Effector memory CD4-positive, alpha-beta T cell (primary cell): ENCODE data around the gene PITX1.

Experiments
- DNase-seq, 3 donors: peaks; one replicate each; pipeline ENCODE4 v3.0.0-alpha.2; 2020
- H3K27ac ChIP-seq: 2 replicates; pipeline ENCODE4 v1.7.0; 2013; ENCODE audit warnings: mild to moderate bottlenecking, low read length, moderate library complexity; ENCODE audit not compliant: insufficient read depth, poor library complexity, severe bottlenecking
- H3K27me3 ChIP-seq: replicated peaks from 2 replicates; pipeline ENCODE4 v1.7.0; 2013; ENCODE audit warnings: mild to moderate bottlenecking, low read length; ENCODE audit not compliant: insufficient read depth, control insufficient read depth, poor library complexity, severe bottlenecking
- H3K36me3 ChIP-seq: 2 replicates; pipeline ENCODE4 v1.7.0; 2013; ENCODE audit warnings: mild to moderate bottlenecking, low read length, moderate library complexity; ENCODE audit not compliant: control insufficient read depth, insufficient read depth
- H3K4me1 ChIP-seq: 2 replicates; pipeline ENCODE4 v1.7.0; 2013; ENCODE audit warnings: low read length, mild to moderate bottlenecking; ENCODE audit not compliant: control insufficient read depth, insufficient read depth, poor library complexity, severe bottlenecking
- H3K4me3 ChIP-seq: 2 replicates; pipeline ENCODE4 v1.7.0; 2013; ENCODE audit warnings: low read length, low read depth, mild to moderate bottlenecking; ENCODE audit not compliant: insufficient read depth, poor library complexity, severe bottlenecking
- H3K9me3 ChIP-seq: 2 replicates; pipeline ENCODE4 v1.7.0; 2013; ENCODE audit warnings: mild to moderate bottlenecking, low read length, moderate library complexity; ENCODE audit not compliant: control insufficient read depth

Gene PITX1

DNA sequence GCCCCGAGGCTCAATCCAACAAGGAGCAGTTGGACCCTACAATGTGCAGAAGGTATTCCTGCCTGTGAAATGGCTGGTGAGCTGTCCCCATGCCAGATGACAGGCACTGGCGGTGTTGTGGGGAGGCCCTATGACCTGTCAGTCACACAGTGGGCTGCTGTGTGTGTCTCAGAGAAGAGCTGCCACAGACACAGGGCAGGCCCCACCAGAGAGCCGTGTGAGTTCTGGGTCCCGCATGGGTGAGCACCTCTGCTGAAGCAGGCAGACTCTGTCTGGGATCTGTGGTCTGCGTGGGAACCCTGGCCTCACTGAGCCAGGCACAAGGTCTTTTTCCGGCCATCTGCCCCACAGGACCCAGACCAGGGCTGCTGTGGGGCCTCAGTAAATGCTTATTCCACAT, 37.3 kb upstream of the PITX1 start:
- Histone ChIP-seq H3K9me3 (no peaks in the 10 kb centered on the region), H3K4me3 (no peak overlapping the region), H3K4me1 (no peaks in the 10 kb centered on the region), H3K36me3 (no peaks in the 10 kb centered on the region), H3K27me3 (no peaks in the 10 kb centered on the region), H3K27ac (no peak overlapping the region)
- DNase-seq: no peak

DNA sequence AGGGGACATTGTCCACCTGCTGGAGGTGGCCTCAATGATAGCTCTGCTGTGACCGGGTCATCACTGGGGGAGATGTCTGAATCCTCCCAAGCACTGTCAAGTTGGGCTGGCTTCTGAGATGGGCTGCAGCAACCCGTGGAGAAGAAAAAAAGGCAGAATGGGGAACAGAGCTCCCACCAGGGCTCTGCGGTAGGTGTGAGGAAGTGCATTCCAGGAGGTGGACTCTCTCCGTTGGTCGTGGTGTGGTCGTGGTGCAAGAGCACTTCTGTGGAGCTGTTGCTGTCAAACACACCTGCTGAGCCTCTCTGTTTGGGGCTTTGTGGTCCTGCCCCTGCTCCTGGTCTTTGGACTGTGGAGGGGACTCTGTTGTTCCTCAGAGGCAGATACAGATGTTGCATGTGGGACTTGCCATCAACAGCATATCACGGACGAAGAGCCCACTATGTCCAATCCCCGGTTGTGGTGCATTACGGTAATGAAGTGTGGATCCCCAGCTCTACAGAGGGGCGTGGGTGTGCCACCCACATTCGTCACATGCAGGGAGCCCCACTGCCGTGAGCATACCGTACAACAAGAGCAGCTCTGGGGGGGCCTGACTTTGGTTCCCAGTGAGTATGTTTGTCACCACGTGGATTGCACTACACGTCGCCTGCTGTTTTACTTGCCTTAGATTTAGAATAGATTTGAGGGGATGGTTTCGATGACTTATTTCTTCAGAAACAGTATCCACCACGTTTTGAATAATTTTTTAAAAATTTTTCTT, 36.0 kb upstream of the PITX1 start:
- Histone ChIP-seq H3K4me3 (no peak overlapping the region), H3K27ac (no peak overlapping the region), H3K27me3 (no peaks in the 10 kb centered on the region), H3K36me3 (no peaks in the 10 kb centered on the region), H3K9me3 (no peaks in the 10 kb centered on the region), H3K4me1 (no peaks in the 10 kb centered on the region)
- DNase-seq: no peak

DNA sequence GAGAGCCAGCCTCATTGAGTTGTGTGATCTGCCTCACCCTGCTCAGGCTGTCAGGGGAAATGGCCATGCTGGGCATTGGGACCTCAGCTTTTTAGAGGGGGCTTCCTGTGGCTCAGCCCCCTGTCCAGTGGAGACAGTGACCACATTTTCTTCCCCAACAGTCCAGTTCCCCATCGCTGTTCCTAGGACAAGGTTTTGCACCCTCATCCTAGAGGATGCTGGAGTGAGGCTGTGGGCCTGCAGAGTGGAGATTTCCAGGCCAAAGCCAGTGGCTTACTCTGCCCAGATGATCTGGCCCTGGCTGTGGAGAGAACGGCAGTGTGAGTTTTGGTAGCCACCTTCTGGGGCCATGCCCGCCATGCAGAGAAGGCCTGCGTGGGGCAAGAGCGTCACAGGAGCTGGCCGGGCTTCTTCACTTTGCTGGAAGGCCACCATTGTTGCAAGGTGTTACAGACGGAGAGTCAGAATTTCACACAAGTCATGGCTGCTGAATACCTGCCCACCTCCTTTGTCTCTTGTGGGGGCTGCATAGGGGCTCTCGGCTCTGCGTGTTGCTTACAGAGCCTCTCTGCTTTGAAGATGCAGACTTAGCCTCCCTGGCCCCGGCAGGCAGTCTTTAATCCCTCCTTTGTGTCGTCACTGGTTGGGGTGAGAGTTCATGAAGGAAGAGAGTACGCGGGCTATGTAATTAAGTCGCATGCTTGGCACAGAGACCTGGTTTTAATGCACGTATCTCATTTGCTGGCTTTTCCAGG, 35.2 kb upstream of the PITX1 start:
- H3K27ac ChIP-seq: no peak overlapping the region
- no peaks in the 10 kb centered on the region for H3K36me3 ChIP-seq
- H3K4me3 ChIP-seq: no peak overlapping the region
- H3K9me3 ChIP-seq: no peaks in the 10 kb centered on the region
- no peaks in the 10 kb centered on the region for H3K4me1 ChIP-seq
- no peak for DNase-seq
- no peaks in the 10 kb centered on the region for H3K27me3 ChIP-seq

DNA sequence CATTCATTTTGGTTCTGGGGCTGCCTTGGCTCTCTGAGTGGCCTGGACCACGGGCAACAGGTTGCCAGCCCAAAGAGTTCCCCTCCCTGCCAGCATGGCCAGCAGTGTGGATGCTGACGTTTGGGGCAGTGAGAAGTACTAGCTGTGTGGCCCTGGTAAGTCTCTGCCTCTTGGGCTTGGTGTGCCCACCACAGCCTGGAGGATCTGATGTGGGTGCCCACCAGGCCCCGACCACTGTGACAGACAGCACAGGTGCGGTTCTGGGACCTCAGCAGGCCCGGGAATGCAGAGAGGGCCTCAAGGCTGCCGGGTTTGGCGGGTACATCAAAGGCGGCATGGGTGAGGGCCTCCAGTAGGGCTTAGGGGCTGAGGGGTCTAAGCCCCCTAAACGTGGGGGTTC, 33.6 kb upstream of the PITX1 start:
- H3K4me1 ChIP-seq: no peaks in the 10 kb centered on the region
- H3K36me3 ChIP-seq: no peaks in the 10 kb centered on the region
- H3K27me3 ChIP-seq: no peaks in the 10 kb centered on the region
- no peak for DNase-seq
- H3K4me3 ChIP-seq: no peak overlapping the region
- no peak overlapping the region for H3K27ac ChIP-seq
- H3K9me3 ChIP-seq: no peaks in the 10 kb centered on the region

DNA sequence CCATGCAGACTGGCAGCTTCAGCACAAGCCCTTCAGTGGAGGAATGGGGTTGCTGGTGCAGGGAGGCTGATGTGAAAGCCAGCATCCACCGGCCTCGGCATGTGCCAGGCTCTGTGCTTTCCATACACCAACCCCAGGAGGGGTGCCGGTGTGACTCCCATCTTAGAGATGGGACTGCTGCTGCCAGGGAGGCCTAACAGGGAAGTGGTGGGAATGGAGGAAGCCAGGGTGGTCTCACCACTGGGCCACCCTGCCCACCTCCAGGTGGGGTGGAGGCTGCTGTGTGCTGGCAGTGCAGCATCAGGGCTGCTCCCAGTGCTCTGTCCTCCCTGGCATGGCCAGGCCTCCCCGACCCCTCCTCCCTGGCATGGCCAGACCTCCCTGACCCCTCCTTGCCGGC, 32.8 kb upstream of the PITX1 start:
- no peak overlapping the region for H3K27ac ChIP-seq
- no peak for DNase-seq
- no peak overlapping the region for H3K4me3 ChIP-seq

DNA sequence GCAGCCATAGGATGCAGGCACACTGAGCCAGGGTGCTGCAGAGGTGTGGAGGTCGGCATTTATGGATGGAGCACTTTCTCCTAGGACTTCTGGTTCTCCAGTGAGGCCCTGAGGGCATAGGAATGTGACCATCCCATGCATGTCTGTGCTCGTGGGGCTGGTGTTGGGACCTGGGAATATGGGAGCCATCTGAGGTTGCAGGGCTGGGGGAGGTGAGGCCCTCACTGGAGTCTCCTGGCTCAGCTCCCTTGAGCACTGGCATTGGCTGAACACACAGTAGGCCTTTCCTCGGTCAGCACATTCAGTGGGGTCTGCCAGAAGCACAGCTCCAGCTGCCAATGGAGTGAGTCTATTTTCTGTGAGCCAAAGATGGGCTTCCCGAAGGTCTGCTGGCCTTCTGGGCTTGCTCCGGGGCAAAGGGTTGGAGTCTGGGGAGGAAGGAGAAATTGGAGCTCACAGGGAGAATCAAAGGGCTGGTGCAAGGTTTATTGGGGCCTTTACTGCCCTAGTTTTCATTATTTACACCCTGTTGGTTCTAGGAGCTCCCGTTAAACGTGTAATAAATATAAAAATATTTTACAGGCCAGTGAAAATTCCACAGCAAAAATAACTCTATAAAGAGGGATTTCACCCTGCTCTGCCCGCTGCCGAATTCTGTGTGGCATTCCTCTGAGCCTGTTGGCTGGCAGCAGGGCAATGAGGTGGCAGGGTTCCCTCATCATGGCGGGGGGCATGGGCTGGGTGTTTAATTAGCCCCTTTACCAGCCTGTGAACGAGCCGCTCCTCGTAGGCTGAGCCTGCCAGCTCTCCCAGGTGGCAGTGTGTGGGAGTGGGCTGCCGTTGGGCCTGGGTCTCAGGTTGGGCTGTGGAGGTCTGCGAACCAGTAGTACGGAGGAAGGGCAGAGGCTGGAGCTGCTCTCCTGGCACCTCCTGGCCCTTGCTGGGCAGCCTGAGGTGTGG, 31.6 kb upstream of the PITX1 start:
- no peak for DNase-seq
- no peak overlapping the region for H3K27ac ChIP-seq
- no peaks in the 10 kb centered on the region for H3K27me3 ChIP-seq
- H3K4me3 ChIP-seq: no peak overlapping the region
- H3K4me1 ChIP-seq: no peaks in the 10 kb centered on the region
- no peaks in the 10 kb centered on the region for H3K36me3 ChIP-seq
- H3K9me3 ChIP-seq: no peaks in the 10 kb centered on the region

More for the DNA sequence above, 32.8 kb upstream of the PITX1 start:
- no peaks in the 10 kb centered on the region for H3K4me1 ChIP-seq
- H3K9me3 ChIP-seq: no peaks in the 10 kb centered on the region
- no peaks in the 10 kb centered on the region for H3K27me3 ChIP-seq
- H3K36me3 ChIP-seq: no peaks in the 10 kb centered on the region

DNA sequence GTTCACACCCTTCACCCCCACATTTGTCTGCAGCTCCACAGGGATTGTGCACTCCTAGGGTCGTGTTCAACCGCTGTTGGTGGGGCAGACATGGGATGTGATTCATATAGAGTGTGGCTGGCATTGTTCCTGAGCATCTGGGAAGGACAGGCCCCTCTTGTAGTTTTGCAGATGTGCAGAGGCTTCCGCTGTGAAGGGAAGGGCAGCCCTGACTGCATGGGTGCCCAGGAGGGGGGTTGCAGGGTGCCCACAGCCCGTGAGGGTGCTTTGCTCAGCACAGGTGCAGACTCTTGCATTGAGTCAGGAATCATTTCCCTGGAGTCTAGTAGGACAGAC, 30.2 kb upstream of the PITX1 start:
- no peak for DNase-seq
- no peak overlapping the region for H3K27ac ChIP-seq
- H3K4me3 ChIP-seq: no peak overlapping the region
- H3K9me3 ChIP-seq: no peaks in the 10 kb centered on the region
- peaks cover 1% of the 10 kb centered on the region for H3K27me3 ChIP-seq
- no peaks in the 10 kb centered on the region for H3K4me1 ChIP-seq
- H3K36me3 ChIP-seq: no peaks in the 10 kb centered on the region

DNA sequence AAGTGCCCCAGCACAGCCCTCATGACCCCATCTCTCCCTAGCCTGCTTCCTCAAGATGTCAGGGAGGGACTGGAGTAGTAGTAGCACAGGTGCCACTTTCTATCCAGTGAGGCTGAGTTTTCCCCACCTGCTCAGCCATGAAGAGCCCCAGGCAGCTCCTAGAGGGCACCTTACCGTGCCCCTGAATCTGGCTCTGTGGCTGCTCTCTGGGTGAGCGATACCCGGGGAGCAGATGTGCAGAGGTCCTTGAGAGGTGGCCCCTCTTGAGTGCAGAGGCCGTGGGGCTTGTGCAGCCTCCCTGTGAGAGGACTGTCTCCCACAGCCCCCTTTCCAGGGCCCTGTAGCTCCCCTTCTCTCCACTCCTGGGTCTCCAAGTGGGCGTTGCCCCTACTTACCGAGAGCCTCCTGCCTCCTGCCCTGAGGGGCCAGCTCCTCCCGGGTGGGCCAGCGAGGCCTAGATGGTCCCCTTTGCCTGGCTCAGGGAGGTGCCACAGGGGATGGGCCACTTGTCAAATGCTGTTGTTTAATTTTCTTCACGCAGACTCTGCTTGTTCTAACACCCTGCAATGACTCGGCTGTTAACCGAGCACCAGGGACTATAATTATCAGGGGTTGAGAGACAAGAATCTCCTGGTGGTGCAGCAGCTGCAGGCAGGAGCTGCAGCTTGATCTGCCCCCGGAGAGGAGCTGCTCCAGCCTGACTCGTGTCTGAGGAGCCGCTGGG, 29.6 kb upstream of the PITX1 start:
- Histone ChIP-seq H3K4me1 (no peaks in the 10 kb centered on the region), H3K9me3 (no peaks in the 10 kb centered on the region), H3K27ac (no peak overlapping the region), H3K36me3 (no peaks in the 10 kb centered on the region), H3K27me3 (peaks cover 4% of the 10 kb centered on the region), H3K4me3 (no peak overlapping the region)
- DNase-seq: no peak

DNA sequence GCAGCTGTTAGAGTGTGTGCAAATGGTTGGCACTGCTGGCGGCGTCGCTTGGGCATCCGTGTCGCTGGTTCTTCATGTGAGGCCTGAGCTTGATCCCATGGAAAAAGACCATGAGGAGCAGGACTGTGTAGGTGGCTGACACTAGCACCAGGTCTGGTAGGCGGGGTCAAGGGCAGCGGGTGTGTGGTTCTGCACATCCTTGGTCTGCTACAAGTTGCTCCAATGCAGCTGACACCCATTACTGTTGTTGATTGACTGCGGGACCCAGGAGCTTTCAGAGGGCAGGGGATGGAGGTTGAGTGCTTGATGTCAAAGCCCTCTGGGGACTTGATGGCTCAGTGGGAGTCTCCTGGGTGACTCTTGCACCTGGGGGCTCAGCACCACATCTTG, 29.0 kb upstream of the PITX1 start:
- no peak overlapping the region for H3K4me3 ChIP-seq
- no peaks in the 10 kb centered on the region for H3K4me1 ChIP-seq
- peaks cover 4% of the 10 kb centered on the region for H3K27me3 ChIP-seq
- H3K27ac ChIP-seq: no peak overlapping the region
- DNase-seq: no peak
- H3K36me3 ChIP-seq: no peaks in the 10 kb centered on the region
- no peaks in the 10 kb centered on the region for H3K9me3 ChIP-seq
